HEK293T (cell line): Measurements from ENCODE around the gene ACVR1.
"Not testable (repeated sequence)": the region's sequence is repeated elsewhere in the genome, so short reads cannot be mapped to it uniquely, and the experiment has no call there.

Source experiments
- BHLHE40 ChIP-seq: fragments of 450-650 bp; IDR thresholded peaks from 2 replicates; pipeline ENCODE4 v1.6.1; 2016; ENCODE audit warnings: mild to moderate bottlenecking, moderate library complexity, borderline replicate concordance
- PKNOX1 ChIP-seq: fragments of 450-650 bp; IDR thresholded peaks from 2 replicates; pipeline ENCODE4 v1.6.1; 2016
- SP1 ChIP-seq: fragments of 450-650 bp; IDR thresholded peaks from 2 replicates; pipeline ENCODE4 v1.6.1; 2017
- TARDBP ChIP-seq: fragments of 450-650 bp; IDR thresholded peaks from 2 replicates; pipeline ENCODE4 v1.6.1; 2016

GRCh38 chr2:157884533-157884932, 8.4 kb upstream of the ACVR1 start:
- TF ChIP-seq PKNOX1, SP1, TARDBP, BHLHE40: not testable (repeated sequence)
